NCI-H345 (cell line): ENCODE results near the gene IL31.
"Not testable (repeated sequence)": the region's sequence is repeated elsewhere in the genome, so short reads cannot be mapped to it uniquely, and the experiment has no call there.

Source experiments
- DNase-seq: peaks from one replicate; lab custom pipeline; 2025; lab: John Stamatoyannopoulos, UW

IL31 gene

GRCh38 chr12:122174155-122174845 lies at the start of gene IL31:
TSS of gene IL31 (minus strand) at chr12:122174221. CDS start at chr12:122174172, 49 bp downstream.
- DNase-seq = no peak

DNA sequence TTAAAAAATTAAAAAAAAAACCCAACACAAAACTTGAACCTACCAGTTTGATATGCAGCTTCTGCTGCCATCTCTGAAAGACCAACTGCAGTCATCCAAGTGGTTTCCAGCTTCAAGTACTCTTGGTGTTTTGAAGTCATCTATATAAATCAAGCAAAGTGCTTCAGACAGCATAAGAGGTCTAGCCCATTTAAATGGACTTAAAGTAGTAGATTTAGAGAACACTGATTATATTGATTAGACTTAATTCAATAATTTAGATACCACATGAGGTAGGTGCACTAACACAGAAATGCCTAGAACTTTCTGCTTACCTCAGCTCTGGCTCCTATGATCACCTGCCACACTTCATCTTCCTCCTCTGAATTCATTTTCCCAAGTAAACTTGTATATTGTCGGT lies 42.4 kb upstream of the IL31 start:
- no peak for DNase-seq

DNA sequence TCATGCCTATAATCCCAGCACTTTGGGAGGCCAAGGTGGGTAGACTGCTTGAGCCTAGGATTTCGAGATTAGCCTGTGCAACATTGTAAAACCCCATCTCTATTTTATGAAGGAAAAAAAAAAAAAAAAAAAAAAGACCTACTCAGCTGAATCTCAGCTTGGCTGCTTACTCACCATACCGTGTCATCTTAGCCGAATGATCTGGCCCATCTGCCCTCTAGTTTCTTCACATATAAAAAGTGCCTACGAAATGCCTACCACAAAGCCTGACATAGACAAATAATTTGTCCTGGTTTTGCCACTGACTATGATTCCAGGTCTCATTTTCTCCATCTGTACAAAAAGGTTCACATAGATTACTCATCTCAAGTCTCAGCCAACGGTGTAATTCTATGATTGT lies 41.8 kb upstream of the IL31 start:
- DNase-seq = no peak

DNA sequence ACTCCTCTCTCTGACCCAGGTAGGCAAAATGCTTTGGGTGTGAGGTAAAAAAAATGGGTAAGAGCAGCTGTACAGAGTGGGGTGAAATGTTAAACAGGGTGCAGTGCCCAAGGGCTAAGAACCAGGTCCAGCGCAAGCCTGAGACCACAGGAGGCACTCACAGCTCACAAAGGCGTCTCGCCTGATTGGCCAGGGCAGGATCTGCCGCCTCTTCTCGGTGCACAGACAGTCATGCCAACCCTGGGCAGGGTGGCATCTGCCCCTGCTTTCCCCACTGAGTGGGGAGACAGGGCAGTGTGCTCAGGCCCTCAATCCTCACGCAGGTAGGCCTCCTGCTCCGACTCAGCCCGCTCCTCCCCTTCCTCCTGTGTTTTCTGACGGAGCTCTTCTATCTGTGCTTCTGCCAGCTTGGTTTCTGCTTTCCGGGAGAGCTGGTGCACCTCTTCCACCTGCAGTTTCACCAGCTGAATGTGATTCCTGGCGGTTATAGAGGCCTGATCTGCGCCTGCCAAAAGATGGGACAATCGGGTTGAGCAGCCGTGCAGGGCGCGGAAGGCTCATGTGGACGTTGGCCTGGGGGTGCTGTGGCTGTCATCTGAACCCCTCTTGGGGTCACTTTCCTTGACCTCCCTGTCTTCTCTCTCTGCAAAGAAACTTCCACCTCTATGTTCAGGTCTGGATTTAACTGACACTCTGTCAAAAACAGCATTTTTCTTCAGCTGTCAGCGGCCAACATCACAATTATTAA lies 34.2 kb upstream of the IL31 start:
- no peak for DNase-seq

DNA sequence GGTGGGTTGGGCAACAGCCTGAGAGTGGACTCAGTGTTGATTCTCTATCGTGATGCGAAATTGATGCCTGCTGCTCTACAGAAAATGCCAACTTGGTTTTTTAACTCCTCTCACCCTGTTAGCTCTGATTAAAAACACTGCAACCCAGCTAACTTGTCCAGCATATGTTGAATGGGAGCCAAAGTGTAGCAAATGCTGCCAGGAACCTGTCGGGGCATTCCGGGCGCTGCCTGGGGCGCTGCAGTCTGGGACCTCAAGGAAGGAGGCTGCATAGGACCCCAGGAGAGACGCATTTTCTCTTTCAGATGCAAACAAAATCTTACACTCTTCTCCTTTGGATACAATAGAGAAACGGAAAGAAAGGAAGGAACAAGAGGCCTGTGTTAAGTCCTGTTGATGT lies 33.4 kb upstream of the IL31 start:
- no peak for DNase-seq

- DNase-seq = no peak
These were observed 33.0 kb upstream of the IL31 start for GRCh38 chr12:122206976-122207375.

GRCh38 chr12:122206111-122206881 lies 32.3 kb upstream of the IL31 start:
- DNase-seq = no peak

- DNase-seq = no peak
These were observed 31.3 kb upstream of the IL31 start for GRCh38 chr12:122205053-122205925.

- no peak for DNase-seq
These were observed 30.4 kb upstream of the IL31 start for GRCh38 chr12:122204167-122205052.

- peak; percentile 71 for DNase-seq
These were observed 29.5 kb upstream of the IL31 start, which contains the start of gene B3GNT4 for GRCh38 chr12:122203301-122204166. TSS of gene B3GNT4 (plus strand) at chr12:122203709. CDS start at chr12:122204619, 910 bp downstream.

DNA sequence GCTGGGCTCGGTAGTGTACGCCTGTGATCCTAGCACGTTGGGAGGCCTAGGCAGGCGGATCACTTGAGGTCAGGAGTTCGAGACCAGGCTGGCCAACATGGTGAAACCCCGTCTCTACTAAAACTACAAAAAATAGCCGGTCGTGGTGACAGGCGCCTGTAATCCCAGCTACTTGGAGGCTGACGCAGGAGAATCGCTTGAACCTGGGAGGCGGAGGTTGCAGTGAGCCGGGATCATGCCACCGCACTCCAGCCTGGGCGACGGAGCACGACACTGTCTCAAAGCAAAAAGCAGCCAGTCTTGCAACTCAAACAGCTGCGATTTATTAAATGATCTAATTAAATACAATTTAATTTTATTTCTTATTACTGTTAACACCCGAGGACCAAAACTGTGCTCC lies 28.8 kb upstream of the IL31 start:
- DNase-seq = not testable (repeated sequence)

DNA sequence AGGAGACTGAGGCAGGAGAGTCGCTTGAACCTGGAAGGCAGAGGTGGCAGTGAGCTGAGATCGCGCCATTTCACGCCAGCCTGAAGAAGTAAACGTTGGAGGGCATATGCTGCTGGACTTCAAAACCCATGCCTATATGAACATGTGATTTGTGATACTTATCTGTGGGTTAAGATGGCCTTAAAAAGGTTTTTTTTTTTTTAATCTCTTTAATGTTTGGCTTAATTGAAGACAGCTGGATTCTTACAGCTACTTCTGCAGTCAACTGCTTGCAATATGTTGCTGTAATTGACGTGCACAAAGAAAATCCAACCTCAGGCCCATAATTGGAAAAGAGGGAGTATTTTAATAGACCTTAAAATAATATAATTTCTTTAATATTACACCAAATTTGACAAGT lies 28.0 kb upstream of the IL31 start:
- DNase-seq = no peak

DNA sequence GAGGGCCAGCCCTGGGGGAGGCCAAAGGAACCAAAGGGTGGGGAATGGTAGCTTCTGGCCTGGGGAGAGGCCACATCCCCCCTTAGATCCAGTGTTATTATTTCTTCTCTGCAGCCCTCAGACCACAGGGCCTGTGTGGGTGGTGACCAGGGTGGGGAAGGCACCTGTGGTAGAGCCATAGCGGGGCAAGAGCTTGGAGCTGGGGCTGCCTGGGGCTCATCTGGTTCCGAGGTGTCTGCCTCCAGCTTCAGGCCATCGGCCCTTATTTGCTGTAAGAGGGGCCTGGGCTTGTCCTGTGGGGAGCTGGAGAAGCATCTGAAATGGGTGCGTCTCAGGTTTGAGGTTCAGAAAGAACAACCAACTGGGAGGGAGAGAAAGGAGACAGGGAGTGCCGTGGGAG lies 27.4 kb upstream of the IL31 start:
- DNase-seq = no peak

- DNase-seq = no peak
These were observed 26.6 kb upstream of the IL31 start for GRCh38 chr12:122200541-122201175.

- no peak for DNase-seq
These were observed 25.7 kb upstream of the IL31 start for GRCh38 chr12:122199484-122200355.

DNA sequence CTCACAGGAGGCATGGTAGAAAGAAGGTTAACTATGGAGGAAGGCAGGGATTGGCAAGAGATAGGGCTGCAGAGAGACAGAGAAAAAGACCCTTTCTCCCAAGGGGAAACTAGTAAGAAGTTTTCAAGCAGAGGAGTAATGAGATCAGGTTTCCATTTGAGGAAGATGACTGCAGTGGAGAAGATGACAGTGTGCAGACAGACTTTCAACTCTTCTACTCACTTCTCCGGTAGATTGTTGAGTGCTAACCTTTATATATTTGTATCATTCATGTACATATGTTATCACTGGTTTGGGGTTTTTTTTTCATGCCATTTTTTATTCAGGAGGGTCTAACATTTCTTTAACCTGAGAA lies 23.6 kb upstream of the IL31 start:
- no peak for DNase-seq

DNA sequence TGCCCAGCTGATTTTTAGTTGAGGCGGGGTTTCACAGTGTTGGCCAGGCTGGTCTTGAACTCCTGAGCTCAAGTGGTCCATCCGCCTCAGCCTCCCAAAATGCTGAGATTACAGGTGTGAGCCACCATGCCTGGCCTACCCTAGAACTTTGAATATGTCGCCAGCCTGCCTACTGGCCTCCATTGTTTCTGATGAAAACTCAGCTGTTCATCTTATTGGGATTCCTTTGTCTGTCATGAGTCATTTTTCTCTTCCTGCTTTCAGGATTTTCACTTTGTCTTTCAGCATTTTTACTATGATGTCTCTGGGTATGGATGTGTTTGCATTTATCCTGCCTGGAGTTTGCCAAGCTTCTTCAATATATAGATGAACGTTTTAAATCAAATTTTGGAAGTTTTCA lies 21.4 kb upstream of the IL31 start:
- no peak for DNase-seq

- no peak for DNase-seq
These were observed 20.8 kb upstream of the IL31 start for GRCh38 chr12:122194804-122195203.
